HL-60 (cell line): ENCODE data around the gene CIB2.

ENCODE experiments used
- DNase-seq, 2 experiments: peaks; one replicate each; pipeline ENCODE4 v3.0.0-alpha.2; 2010 to 2020; ENCODE audit warnings: low read depth in 1 of 2, low spot score in 1 of 2
- H3K27ac ChIP-seq: fragments of 250-450 bp; sonication (Bioruptor Pico); replicated peaks from 2 replicates; pipeline ENCODE4 v1.5.1; 2020; ENCODE audit warnings: mild to moderate bottlenecking, moderate library complexity
- H3K27me3 ChIP-seq: fragments of 250-450 bp; sonication (Bioruptor Pico); 2 replicates; pipeline ENCODE4 v1.5.1; 2021; ENCODE audit warnings: mild to moderate bottlenecking, moderate library complexity; ENCODE audit not compliant: insufficient read depth, poor library complexity, severe bottlenecking
- H3K4me3 ChIP-seq: replicated peaks from 2 replicates; pipeline ENCODE4 v1.5.1; 2011; ENCODE audit warnings: mild to moderate bottlenecking, control low read depth, low read length; ENCODE audit not compliant: insufficient read depth
- GABPA ChIP-seq: IDR thresholded peaks from 2 replicates; pipeline ENCODE4 v1.6.1; 2012; ENCODE audit warnings: low read depth
- POLR2AphosphoS5 ChIP-seq: IDR thresholded peaks from 2 replicates; pipeline ENCODE4 v1.6.1; 2012; ENCODE audit warnings: low read depth
- SPI1 ChIP-seq: IDR thresholded peaks from 2 replicates; pipeline ENCODE4 v1.6.1; 2012; ENCODE audit warnings: low read depth, mild to moderate bottlenecking, borderline replicate concordance
- TF ChIP-seq, protein P1 (sequence below): IDR thresholded peaks from 2 replicates; pipeline ENCODE4 v1.6.1; 2012; ENCODE audit warnings: low read depth; ENCODE audit not compliant: insufficient replicate concordance
- TF ChIP-seq, protein P2 (sequence below): IDR thresholded peaks from one replicate; pipeline ENCODE4 v1.5.1; 2011; ENCODE audit warnings: low read length, control low read depth, inconsistent platforms; ENCODE audit not compliant: insufficient read depth

CIB2 gene

DNA sequence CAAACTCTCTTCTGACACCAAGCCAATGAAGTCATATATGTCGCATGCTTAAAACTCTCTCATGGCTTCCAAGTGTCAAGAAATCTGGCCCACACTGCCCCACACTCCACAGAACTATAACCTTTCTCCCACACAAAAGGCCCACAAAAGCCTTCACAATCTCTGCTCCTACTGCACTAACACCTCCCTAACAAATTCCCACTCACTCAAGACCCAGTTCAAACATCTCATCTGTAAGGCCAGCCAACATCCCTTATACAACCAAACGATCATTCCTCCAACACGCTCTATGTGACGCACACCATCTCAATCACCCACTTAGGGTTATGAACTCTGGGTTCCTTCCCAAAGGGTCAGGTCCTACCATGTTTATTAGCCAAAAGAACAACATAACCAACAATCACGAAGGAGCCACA lies 67.3 kb downstream of the CIB2 start:
- Histone ChIP-seq H3K4me3 (no peak overlapping the region), H3K27me3 (no peaks in the 10 kb centered on the region), H3K27ac (no peak overlapping the region; the same call in 1 of the 2 replicates)
- DNase-seq: no peak
- TF ChIP-seq, protein P1, sequence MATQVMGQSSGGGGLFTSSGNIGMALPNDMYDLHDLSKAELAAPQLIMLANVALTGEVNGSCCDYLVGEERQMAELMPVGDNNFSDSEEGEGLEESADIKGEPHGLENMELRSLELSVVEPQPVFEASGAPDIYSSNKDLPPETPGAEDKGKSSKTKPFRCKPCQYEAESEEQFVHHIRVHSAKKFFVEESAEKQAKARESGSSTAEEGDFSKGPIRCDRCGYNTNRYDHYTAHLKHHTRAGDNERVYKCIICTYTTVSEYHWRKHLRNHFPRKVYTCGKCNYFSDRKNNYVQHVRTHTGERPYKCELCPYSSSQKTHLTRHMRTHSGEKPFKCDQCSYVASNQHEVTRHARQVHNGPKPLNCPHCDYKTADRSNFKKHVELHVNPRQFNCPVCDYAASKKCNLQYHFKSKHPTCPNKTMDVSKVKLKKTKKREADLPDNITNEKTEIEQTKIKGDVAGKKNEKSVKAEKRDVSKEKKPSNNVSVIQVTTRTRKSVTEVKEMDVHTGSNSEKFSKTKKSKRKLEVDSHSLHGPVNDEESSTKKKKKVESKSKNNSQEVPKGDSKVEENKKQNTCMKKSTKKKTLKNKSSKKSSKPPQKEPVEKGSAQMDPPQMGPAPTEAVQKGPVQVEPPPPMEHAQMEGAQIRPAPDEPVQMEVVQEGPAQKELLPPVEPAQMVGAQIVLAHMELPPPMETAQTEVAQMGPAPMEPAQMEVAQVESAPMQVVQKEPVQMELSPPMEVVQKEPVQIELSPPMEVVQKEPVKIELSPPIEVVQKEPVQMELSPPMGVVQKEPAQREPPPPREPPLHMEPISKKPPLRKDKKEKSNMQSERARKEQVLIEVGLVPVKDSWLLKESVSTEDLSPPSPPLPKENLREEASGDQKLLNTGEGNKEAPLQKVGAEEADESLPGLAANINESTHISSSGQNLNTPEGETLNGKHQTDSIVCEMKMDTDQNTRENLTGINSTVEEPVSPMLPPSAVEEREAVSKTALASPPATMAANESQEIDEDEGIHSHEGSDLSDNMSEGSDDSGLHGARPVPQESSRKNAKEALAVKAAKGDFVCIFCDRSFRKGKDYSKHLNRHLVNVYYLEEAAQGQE: no peak
- TF ChIP-seq, protein P2, sequence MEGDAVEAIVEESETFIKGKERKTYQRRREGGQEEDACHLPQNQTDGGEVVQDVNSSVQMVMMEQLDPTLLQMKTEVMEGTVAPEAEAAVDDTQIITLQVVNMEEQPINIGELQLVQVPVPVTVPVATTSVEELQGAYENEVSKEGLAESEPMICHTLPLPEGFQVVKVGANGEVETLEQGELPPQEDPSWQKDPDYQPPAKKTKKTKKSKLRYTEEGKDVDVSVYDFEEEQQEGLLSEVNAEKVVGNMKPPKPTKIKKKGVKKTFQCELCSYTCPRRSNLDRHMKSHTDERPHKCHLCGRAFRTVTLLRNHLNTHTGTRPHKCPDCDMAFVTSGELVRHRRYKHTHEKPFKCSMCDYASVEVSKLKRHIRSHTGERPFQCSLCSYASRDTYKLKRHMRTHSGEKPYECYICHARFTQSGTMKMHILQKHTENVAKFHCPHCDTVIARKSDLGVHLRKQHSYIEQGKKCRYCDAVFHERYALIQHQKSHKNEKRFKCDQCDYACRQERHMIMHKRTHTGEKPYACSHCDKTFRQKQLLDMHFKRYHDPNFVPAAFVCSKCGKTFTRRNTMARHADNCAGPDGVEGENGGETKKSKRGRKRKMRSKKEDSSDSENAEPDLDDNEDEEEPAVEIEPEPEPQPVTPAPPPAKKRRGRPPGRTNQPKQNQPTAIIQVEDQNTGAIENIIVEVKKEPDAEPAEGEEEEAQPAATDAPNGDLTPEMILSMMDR: no peak
- TF ChIP-seq POLR2AphosphoS5: no peak
- TF ChIP-seq SPI1: no peak

DNA sequence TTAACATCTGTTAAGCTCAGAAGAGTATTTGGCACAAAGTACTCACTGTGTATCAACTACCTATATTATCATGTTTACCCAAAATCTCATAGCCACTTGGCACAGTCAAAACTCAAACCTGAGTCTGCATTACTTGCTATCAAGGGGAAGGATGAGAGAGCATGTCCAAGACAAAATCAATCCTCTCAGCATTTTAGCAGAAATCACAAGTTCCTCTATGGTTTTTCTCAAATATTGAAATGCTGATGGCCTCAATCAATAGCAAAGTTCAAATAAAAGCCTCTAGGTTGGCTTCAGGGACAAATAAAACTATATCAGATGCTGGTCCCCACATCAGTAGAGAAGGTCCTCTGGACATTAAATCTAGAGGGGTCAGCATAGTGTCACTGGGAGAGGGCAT lies 68.0 kb downstream of the CIB2 start:
- no peak for DNase-seq
- H3K27ac ChIP-seq: no peak overlapping the region
- no peaks in the 10 kb centered on the region for H3K27me3 ChIP-seq
- no peak overlapping the region for H3K4me3 ChIP-seq
- TF ChIP-seq POLR2AphosphoS5 (no peak), SPI1 (no peak), GABPA (no peak)
- TF ChIP-seq, protein P1: no peak
- TF ChIP-seq, protein P2: no peak

DNA sequence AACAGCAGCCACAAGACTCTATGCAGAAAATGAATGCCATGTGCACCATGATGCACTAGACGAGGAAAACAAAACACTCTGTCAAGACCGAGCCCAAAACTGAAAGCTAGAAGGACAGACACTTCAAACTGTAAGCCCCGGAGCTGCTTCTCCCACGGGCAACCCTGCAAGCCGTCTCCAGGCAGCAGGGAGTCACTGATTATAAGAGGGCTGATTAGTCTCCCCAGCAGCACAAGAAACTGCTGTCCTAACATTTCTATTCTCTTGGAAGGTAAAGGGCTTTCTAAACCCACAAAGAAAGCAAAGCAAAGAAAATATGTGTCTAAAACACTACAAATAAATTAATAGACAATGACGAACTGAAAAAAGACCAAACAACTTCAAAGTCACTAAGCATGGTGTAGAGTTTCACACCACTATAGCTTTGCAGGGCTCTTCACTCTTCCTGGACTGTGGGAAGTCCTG lies 69.2 kb downstream of the CIB2 start:
- Histone ChIP-seq H3K27me3 (no peaks in the 10 kb centered on the region), H3K4me3 (no peak overlapping the region), H3K27ac (peak overlapping the region; percentile 61)
- no peak for DNase-seq
- TF ChIP-seq SPI1 (no peak), POLR2AphosphoS5 (no peak), GABPA (no peak)
- TF ChIP-seq, protein P1: no peak
- TF ChIP-seq, protein P2: no peak
